HL-60 (cell line): Measurements from ENCODE around the gene GPS1.

Experiments used
- POLR2AphosphoS5 ChIP-seq: IDR thresholded peaks from 2 replicates; pipeline ENCODE4 v1.6.1; 2012; ENCODE audit warnings: low read depth
- TF ChIP-seq, protein P1 (sequence below): IDR thresholded peaks from one replicate; pipeline ENCODE4 v1.5.1; 2011; ENCODE audit warnings: low read length, control low read depth, inconsistent platforms; ENCODE audit not compliant: insufficient read depth

DNA sequence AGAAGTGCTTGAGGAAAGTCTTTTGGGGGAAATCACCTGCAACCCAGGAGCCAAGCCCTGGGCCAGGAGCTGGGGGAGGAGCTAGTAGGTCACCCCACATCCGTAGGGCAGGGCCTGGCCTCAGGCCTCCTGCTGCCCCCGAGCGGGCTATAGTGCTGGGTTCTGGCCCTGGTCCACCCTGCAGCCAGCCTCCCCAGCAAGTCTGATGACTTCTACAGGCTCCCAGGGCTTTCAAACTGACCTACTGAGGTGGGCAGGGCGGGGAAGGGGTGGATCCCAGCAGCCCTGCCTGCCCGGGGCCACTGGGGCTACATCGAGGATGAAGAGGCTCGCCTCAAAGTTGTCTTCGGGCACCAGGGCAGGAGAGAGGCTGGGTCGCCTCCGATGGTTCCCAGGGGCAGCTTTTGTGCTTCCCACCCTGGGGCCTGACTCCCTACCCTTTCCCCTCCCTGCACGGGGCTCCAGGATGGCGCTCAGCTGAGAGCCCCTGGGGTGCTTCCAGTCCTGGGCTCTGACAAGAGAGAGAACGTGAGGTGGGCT lies 34.0 kb upstream of the GPS1 start:
- TF ChIP-seq, protein P1, sequence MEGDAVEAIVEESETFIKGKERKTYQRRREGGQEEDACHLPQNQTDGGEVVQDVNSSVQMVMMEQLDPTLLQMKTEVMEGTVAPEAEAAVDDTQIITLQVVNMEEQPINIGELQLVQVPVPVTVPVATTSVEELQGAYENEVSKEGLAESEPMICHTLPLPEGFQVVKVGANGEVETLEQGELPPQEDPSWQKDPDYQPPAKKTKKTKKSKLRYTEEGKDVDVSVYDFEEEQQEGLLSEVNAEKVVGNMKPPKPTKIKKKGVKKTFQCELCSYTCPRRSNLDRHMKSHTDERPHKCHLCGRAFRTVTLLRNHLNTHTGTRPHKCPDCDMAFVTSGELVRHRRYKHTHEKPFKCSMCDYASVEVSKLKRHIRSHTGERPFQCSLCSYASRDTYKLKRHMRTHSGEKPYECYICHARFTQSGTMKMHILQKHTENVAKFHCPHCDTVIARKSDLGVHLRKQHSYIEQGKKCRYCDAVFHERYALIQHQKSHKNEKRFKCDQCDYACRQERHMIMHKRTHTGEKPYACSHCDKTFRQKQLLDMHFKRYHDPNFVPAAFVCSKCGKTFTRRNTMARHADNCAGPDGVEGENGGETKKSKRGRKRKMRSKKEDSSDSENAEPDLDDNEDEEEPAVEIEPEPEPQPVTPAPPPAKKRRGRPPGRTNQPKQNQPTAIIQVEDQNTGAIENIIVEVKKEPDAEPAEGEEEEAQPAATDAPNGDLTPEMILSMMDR: no peak
- TF ChIP-seq POLR2AphosphoS5: no peak
